BE2C (cell line): ENCODE measurements around the gene TNFRSF1A.

ENCODE experiments used
- DNase-seq: peaks from one replicate; pipeline ENCODE4 v3.0.0-alpha.2; 2020
- H3K27me3 ChIP-seq: fragments of 250-450 bp; sonication (Bioruptor Pico); 2 replicates; pipeline ENCODE4 v1.5.1; 2020; ENCODE audit warnings: mild to moderate bottlenecking
- H3K36me3 ChIP-seq: fragments of 250-450 bp; sonication (Bioruptor Pico); 2 replicates; pipeline ENCODE4 v1.5.1; 2020; ENCODE audit warnings: mild to moderate bottlenecking
- H3K4me1 ChIP-seq: fragments of 250-450 bp; sonication (Bioruptor Pico); 2 replicates; pipeline ENCODE4 v1.5.1; 2020
- H3K4me3 ChIP-seq: 2 replicates; pipeline ENCODE4 v1.5.1; 2011; ENCODE audit warnings: low read depth, low read length
- H3K9me3 ChIP-seq: fragments of 250-450 bp; sonication (Bioruptor Pico); 2 replicates; pipeline ENCODE4 v1.5.1; 2020
- CTCF ChIP-seq: IDR thresholded peaks from 2 replicates; pipeline ENCODE4 v1.5.1; 2012; ENCODE audit warnings: mild to moderate bottlenecking, low read depth, low read length

TNFRSF1A gene

GRCh38 chr12:6384499-6385436 is 42.9 kb upstream of the TNFRSF1A start:
- no peaks in the 10 kb centered on the region for H3K36me3 ChIP-seq
- H3K27me3 ChIP-seq, result no peaks in the 10 kb centered on the region
- no peaks in the 10 kb centered on the region for H3K9me3 ChIP-seq
- no peaks in the 10 kb centered on the region for H3K4me1 ChIP-seq
- no peak for TF ChIP-seq CTCF
- H3K4me3 ChIP-seq, result no peak overlapping the region
- DNase-seq, result no peak

- no peaks in the 10 kb centered on the region for H3K4me1 ChIP-seq
- no peaks in the 10 kb centered on the region for H3K9me3 ChIP-seq
- no peaks in the 10 kb centered on the region for H3K27me3 ChIP-seq
- no peak for TF ChIP-seq CTCF
- H3K36me3 ChIP-seq, result no peaks in the 10 kb centered on the region
- no peak for DNase-seq
- no peak within 1 kb of the TSS for H3K4me3 ChIP-seq
Observed at GRCh38 chr12:6383572-6384498, 42.0 kb upstream of the TNFRSF1A start, which contains the start of gene LTBR. Gene LTBR, plus strand, starts transcription at chr12:6384162. Its CDS starts 197 bp downstream, at chr12:6384359.

GRCh38 chr12:6382982-6383381 is 41.1 kb upstream of the TNFRSF1A start:
- DNase-seq, result no peak
- H3K4me1 ChIP-seq, result no peaks in the 10 kb centered on the region
- H3K36me3 ChIP-seq, result no peaks in the 10 kb centered on the region
- no peaks in the 10 kb centered on the region for H3K27me3 ChIP-seq
- H3K4me3 ChIP-seq, result no peak overlapping the region
- H3K9me3 ChIP-seq, result no peaks in the 10 kb centered on the region
- TF ChIP-seq CTCF, result no peak

- no peaks in the 10 kb centered on the region for H3K36me3 ChIP-seq
- TF ChIP-seq CTCF, result no peak
- no peaks in the 10 kb centered on the region for H3K4me1 ChIP-seq
- no peaks in the 10 kb centered on the region for H3K27me3 ChIP-seq
- H3K9me3 ChIP-seq, result no peaks in the 10 kb centered on the region
- no peak for DNase-seq
- H3K4me3 ChIP-seq, result no peak overlapping the region
Observed at GRCh38 chr12:6382371-6382770, 40.5 kb upstream of the TNFRSF1A start.

- Histone ChIP-seq H3K9me3 (no peaks in the 10 kb centered on the region), H3K4me3 (no peak overlapping the region), H3K4me1 (no peaks in the 10 kb centered on the region), H3K36me3 (no peaks in the 10 kb centered on the region), H3K27me3 (no peaks in the 10 kb centered on the region)
- DNase-seq, result no peak
- TF ChIP-seq CTCF, result no peak
Observed at GRCh38 chr12:6380141-6381121, 38.6 kb upstream of the TNFRSF1A start.
